ENCODE data around the gene GFRA1. TPM values are rescaled to one million over a fixed set of nuclear protein-coding genes. Genes with fewer than 3 reads are reported as not detected.

Gene GFRA1
- total RNA-seq, 4 donors from 2014 or later = 1.8 to 21.4 (median 12.1) TPM

- Histone ChIP-seq H3K4me3 (no peak overlapping the region), H3K27me3 (no peaks in the 10 kb centered on the region), H3K27ac (no peak overlapping the region), H3K36me3 (no peaks in the 10 kb centered on the region), H3K4me1 (no peaks in the 10 kb centered on the region), H3K9me3 (no peaks in the 10 kb centered on the region)
- DNase-seq = no peak
- TF ChIP-seq POLR2A (IDR thresholded peaks at IDR 0.05) (no peak), CTCF (IDR thresholded peaks at IDR 0.05) (no peak)
Observed at GRCh38 chr10:116130006-116130405, 143.0 kb downstream of the GFRA1 start.

- Histone ChIP-seq H3K36me3 (no peaks in the 10 kb centered on the region), H3K27me3 (no peaks in the 10 kb centered on the region), H3K27ac (no peak overlapping the region), H3K4me3 (no peak overlapping the region), H3K4me1 (no peaks in the 10 kb centered on the region), H3K9me3 (no peaks in the 10 kb centered on the region)
- TF ChIP-seq POLR2A (IDR thresholded peaks at IDR 0.05) (no peak), CTCF (IDR thresholded peaks at IDR 0.05) (no peak)
- no peak for DNase-seq
Observed at GRCh38 chr10:116126954-116127695, 145.9 kb downstream of the GFRA1 start.

GRCh38 chr10:116126239-116126638, 146.8 kb downstream of the GFRA1 start:
- Histone ChIP-seq H3K9me3 (no peaks in the 10 kb centered on the region), H3K27ac (no peak overlapping the region), H3K4me3 (no peak overlapping the region), H3K27me3 (no peaks in the 10 kb centered on the region), H3K36me3 (no peaks in the 10 kb centered on the region), H3K4me1 (no peaks in the 10 kb centered on the region)
- TF ChIP-seq CTCF (IDR thresholded peaks at IDR 0.05) (no peak), POLR2A (IDR thresholded peaks at IDR 0.05) (no peak)
- DNase-seq = no peak

GRCh38 chr10:116125180-116125579, 147.8 kb downstream of the GFRA1 start:
- no peak overlapping the region for H3K4me3 ChIP-seq
- no peak for DNase-seq
- no peaks in the 10 kb centered on the region for H3K36me3 ChIP-seq
- no peaks in the 10 kb centered on the region for H3K27me3 ChIP-seq
- TF ChIP-seq CTCF (IDR thresholded peaks at IDR 0.05) (no peak), POLR2A (IDR thresholded peaks at IDR 0.05) (no peak)
- H3K4me1 ChIP-seq = no peaks in the 10 kb centered on the region
- no peak overlapping the region for H3K27ac ChIP-seq
- no peaks in the 10 kb centered on the region for H3K9me3 ChIP-seq

GRCh38 chr10:116124777-116125176, 148.2 kb downstream of the GFRA1 start:
- Histone ChIP-seq H3K4me3 (no peak overlapping the region), H3K9me3 (no peaks in the 10 kb centered on the region), H3K4me1 (no peaks in the 10 kb centered on the region), H3K36me3 (no peaks in the 10 kb centered on the region), H3K27me3 (no peaks in the 10 kb centered on the region), H3K27ac (no peak overlapping the region)
- DNase-seq = no peak
- TF ChIP-seq CTCF (IDR thresholded peaks at IDR 0.05) = no peak
- TF ChIP-seq POLR2A (IDR thresholded peaks at IDR 0.05) = no peak

Data from Peyer's patch (tissue), 4 donors.